Measurements from ENCODE around the gene TNFRSF1B.

DNA sequence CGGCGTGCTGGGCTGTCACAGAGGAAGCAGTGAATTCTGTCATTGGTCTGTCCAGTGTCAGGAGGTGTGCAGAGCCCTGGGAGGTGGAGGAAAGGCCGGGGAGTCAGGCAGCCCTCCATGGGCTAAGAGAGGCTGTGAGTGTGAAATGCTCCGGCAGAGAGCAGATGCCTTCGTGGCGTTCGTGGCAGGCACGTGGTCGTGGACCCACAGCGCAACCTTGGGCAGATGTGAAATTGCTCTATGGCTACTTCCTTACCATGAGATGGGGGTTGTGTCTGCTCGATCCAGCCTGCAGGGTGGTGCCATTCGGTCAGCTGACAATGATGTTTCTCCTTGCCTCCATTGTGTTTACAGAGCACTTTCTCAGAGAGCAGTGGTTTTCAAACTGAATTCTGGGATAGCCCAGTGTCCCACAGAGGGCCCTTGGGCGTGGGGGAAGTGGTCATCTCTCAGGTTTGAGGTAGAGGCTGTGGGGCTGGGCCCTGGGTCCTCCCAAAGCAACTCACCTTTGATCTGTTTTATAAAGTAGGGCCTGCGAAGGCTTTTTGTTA is 27.9 kb downstream of the TNFRSF1B start:
- no peak for TF ChIP-seq SIRT6 (IDR thresholded peaks at IDR 0.05; ENCODE audit: low read length)
- no peak for TF ChIP-seq CTCF (IDR thresholded peaks at IDR 0.05; ENCODE audit: control extremely low read depth in 1 of 3, insufficient read depth in 1 of 3, low read depth in 1 of 3, low read length in 3 of 3)
- no peak for TF ChIP-seq RXRA (IDR thresholded peaks at IDR 0.05; ENCODE audit: insufficient read depth, low read depth, low read length)

Measured in H1 (cell line).